ENCODE data around the gene STK32C.

Gene STK32C

DNA sequence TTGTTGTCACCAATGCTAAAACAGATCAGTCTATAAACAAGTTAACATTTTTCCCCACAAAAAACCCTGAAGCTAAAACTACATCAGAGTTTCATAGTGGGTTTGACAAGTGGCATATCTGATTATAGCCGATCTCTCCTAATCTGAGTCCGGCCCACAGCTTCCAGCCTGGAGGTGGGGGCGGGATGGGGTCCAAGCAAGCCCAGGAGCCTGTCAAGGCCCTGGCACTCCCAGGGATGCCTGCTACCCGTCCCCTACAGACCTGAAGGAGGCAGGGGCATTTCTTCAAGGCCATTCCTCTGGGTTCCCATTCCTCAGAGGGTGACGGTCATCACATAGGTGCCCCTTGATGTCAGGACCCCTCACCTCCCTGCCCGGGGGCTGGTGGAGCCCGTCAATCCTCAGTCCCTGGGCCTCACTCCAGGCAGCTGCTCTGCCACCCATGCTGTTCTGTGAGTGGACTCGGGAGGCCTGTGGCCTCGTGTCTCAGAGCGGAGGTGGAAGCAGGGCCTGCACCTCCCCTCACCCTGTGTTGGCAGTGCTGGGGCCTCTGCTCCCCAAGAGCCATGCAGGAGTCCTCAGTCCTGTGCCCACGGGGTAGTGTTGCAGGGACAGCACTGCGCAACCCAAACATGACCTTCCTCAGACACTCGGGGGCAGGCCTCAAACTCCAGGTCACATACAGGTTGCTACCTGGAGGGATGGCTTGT, 112.2 kb downstream of the STK32C start:
- DNase-seq = no peak

DNA sequence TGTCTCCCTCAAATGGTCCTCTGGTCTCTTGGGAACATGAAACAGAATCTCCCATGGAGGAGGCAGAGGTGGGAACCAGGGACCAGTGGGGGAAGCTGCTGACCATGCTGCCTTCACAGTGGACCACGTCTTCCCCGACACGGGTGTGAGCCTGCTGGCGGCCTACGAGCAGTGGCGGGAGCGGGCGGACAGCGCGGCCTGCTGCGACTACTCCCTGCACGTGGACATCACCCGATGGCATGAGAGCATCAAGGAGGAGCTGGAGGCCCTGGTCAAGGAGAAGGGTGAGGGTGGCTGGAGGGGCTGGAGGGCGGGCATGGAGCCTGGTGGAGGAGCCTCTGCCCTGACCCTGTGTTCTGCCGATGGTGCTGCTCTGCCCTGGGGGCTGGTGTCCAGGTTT, 113.0 kb downstream of the STK32C start:
- no peak for DNase-seq

DNA sequence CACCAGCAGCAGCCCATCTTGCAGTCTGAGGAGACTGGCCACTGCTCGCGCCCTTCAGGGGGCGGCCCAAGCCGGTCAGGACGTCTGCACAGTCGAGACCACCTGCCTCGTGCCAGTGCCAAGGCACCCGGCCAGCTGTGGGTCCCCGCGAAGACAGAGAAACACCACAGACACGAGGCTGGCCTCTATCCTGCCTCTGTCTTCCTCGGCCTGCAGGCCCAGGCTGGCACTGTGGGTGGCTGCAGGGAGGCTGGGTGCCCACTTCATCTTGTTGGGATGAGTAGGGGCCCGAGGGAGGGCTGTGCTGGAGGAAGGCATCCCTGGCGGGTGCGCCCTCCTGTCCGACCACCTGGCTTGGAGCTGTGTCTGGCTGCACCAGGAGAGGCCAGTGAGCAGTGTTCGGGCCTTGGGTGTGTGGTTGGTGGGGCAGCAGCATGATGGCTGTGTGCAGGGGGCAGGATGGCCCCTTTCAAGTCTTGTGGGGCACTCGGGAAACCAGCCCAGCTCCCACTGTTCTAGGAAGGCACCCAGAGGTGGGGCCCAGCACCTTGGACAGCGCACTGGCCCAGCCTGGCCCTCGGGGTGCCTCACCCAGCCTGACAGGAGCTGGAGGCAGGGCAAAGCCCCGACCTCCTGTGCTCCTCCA, 113.7 kb downstream of the STK32C start:
- DNase-seq = no peak

DNA sequence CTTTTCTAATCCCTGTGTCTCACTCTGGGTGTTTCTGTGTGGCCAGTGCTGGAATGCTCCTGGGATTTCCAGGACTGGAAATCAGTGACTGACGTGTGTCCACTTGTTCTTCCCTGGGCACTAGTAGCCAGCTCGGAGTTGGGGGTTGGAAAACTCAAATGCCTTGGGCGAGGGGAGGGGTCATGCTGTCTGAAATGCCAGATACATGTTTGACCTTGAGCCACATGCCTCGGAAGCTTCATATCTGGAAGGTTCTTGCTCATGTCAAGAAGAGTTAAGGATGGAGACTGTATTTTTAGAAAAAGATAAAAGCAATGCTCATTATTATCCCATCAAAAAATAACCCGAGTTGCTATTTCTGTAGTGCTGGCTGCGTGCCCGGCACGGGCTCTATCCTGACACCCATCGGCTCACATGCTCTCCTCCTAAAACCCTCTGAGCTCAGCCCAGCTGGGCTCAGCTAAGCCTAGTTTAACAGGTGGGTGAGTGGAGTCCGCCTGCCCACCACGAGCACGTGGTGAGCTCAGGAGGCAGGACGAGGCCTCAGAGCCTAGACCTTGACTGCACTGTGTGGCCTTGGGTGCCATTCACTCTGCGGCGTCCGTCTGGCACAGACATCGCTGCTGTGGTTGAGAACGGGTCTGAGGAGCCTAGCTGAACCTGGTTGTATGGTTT, 114.6 kb downstream of the STK32C start:
- DNase-seq = no peak

DNA sequence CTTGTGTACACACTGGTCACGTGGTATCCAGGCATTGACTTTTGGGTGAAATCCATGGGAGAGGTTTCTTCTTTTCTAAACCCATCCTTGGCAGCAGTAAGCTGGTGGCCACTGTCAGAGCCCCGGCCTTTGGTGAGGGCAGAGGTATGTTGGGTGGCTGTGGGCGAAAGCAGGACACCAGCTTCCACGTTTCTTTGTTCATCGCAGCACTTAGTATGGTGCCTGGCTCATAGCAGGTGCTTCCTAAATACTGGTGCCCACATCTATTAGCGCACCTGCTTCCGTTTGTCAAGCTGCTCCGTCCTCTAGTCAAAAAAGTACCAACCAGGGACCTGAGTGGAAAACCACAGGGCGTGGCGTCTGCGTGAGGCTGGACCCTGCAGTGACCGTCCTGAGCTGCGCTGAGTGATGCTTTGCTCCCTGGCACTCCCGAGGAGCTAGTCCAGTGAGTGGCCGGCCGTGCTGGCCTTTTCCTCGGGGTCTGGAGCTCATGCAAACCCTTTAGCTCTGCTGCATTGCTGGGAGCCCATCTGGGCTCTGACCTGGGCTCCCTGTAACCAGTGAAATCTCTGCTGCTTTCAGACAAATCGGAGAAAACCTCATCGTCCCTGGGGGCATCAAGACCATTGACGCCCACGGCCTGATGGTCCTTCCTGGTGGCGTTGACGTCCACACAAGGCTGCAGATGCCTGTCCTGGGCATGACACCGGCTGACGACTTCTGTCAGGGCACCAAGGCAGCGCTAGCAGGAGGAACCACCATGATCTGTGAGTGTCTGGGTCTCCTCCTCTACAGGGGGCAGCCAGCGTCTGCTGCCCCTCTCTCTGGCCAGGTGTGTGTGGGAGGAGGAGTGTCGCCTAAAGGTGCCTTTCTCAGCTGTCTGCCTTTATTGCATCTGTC, 115.4 kb downstream of the STK32C start:
- no peak for DNase-seq

DNA sequence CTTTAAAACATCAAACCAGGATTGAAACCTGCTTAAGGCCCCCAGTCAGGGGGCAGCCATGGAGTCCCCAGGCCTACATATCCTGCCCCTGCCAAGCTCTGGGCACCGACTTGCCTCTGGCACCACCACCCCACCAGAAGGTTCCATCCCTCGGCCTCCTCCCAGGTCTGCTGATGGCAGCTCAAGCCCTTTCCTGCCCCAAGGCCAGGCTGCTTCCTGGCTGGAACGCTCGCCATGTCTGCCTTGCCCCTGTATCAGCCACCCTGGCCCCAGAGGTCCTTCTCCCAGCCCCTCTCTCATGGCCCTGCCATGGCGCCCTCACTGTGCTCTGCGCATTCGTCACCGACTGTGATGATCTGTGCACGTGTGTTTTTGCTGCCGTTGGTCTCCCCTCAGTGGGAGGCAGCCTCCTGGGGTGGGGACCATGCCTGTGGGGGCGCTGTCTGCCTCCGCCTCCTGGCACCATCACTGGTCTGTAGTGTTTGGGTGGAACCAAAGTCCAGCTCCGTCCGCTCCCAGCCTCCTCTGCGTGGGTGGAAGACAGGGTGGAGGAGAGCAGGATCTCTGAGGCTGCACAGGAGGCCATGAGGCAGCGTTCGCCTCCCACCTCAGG, 117.8 kb downstream of the STK32C start:
- no peak for DNase-seq

DNA sequence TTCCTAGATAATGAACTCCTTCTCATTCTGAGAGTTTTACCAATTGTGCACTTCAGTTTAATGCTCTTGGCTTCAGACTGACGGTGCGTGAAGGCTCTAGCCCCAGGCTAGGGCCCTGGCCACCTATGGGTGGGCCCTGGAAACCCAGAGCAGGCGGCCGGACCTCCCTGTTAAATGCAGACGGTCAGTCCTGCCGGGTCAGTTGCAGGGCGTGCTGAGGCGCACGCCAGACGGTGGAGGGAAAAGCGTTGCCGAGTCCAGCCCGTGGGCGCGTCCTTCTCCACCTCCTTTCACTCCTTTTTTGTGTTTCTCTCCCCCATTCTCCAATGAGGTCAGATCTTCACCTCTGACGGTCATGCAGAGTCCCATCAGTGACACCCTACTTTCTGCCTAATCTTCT, 118.7 kb downstream of the STK32C start:
- no peak for DNase-seq

DNA sequence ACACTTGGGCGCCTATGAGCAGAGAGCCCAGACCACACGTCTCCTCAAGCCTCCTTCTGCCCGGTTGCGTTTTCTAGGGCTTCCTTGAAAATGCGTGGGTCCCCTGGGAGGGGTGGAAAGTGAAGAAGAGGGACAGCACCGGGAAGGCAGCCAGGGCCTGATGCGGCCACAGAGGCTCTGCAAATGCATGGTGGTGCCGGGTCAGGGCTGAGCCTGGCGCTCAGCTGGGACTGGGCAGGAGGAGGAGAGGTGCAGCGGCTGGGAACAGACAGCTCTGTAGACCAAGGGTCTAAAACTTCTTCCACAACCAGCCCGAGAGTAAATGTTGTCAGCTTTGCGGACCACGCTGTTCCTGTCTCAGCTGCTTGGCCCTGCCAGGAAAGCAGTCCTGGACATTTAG, 119.4 kb downstream of the STK32C start:
- DNase-seq = no peak

DNA sequence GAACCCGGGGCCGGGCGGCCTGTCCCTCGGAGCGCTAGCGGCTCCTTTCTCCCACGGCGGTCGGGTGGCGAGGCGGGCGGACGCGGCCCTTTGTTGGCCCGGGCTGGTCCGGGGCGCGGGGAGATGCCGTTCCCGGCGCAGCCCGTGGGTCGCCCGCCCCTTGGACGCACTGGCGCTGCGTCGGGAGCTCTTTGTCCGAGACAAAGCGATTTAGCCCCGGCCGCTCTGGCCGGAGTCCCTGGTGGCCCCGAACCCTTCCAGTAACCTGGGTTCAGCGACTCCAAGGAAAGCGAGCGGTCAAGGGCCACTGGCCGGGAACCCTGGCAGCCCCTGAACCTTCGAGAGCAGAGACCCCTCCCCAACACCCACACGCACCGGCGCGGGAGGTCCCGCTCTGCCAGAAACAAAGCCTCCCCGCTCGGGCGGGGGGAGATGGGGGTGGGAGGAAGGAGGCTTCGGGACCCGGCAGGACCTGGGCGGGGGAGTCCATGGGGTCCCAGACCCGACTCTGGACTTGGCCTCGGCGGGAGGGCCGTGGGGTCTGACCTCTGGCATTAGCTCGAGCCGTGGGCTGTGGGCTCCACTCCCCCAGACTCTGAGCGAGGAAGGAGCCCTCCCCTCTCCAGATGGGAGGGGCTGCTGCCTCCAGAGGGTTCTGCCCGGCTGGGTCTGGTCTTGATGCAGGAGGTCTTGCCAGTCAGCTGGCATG, 120.2 kb downstream of the STK32C start:
- no peak for DNase-seq

DNA sequence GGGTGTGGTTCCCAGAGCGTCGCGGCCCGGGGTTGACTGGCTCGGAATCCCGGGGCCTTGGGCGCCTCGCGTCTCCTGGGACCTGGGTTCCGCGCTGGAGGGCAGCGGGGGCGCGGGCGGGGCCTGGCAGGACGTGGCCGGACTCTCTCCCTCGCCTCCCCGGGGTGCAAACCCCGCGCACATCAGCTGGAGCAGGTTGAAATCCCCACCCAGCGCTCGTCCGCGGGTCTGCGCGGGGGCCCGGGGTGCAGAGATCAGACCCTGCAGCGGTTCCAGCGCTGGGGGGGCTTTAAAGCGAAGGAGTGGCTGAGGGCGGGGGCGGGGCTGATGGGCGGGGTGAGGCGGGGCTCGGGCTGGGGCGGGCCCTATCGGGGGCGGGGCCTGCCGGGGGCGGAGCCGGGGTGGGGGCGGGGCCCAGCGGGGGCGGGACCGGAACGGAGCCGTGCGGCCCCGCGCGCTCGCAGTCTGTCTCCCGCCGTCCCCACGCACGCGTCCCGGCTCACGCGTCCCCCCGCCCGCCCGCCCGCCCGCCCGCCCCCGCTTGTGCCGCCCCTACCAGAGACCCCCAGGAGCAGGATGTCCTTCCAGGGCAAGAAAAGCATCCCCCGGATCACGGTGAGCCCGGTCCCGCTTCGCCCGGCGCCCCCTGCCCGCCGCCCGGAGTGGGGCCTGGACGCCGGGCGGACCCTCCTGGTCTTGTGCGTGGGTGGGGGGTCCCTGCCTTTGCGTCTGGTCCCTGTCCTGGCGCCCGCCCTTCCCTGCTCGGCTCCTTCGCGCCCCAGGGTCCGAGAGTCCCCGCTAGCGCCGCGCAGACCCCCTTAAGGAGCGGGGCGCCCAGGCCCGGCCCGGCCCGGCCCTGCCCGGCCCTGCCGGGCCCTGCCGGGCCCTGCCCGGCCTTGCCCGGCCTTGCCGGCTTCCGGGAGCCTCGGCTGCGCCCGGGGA, 121.0 kb downstream of the STK32C start, which contains the start of gene DPYSL4:
Gene DPYSL4 (plus strand): TSS at position 461 of the 942 bp plus-strand sequence. CDS start 116 bp downstream, at position 577.
- peak; percentile 13 for DNase-seq

DNA sequence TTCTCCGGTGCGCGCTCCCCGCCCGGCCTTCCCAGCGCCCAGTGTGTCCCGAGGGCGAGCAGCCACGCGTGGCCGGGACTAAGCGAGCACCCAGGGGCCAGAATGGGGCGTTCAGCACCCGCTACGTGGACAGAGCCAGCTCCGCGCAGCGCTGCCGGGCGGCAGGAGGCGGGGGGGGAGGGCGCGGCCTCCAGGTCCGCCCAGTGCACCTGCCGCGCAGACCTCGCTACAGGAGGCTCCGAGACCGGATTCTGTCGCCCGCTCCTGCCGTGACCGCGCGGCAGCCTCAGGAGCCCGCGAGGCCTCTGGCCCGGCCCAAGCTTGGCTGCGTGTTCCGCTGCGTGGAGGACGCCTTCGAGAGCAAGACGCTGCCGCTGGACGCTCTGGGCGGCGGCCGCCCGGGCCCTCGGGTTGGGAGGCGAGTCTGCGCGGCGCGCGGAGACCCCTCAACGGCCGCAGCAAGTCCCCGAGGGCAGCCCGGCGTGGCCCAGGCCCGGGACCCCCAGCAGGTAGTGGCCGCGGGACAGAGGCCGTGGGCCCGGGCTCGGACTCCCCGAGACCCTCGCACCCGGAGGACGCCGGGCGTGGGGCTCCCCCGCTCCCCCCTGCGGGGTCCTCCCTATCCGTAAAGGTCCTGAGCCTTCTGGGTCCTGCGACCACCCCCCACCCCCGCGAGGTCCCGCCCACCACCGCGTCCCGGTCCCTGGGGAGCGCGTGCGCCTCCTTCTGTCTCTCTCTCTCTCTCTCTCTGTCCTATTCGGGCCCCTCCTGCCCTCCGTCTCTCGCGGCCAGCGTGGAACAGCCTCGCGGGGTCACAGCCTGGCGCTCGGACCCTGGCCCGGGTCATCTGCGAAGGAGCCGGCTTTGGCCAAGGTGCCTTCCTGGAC, 121.9 kb downstream of the STK32C start:
- DNase-seq = no peak

DNA sequence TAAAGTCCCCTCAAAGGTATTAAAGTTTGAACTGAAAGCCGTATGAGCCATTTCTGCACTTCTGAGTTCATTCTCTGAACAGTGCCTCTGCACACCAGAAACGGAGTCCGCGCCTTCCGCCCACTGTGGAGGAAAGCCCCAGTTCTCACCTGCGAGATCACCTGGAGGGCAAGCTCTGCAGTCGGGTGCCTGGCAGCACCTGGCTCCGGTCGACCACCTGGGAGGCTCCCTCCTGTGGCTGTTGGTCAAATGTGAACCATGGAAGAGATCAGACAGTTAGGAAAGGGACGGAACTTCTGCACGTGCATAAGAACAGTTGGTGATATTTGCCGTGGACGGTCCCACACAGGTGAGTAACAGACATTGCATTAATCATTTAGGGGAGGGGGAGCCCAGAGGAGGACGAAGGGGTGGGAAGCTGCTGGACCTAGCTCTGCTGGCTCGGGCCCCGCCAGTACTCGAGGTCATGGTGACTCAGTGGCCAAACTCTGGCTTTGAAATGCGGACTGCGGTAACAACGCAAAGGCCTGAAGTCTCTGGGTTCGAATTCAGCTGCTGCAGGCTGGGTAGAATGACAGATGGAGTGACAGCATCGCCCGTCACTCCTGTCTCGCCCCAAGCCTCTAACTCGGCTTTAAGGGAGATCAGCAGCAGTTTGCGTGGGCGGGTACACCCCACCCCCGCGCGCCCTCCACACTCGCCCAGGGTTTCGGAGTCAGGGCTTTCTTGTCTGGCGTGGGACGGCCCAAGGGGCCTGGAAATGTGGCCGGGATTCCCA, 122.7 kb downstream of the STK32C start:
- DNase-seq = no peak

DNA sequence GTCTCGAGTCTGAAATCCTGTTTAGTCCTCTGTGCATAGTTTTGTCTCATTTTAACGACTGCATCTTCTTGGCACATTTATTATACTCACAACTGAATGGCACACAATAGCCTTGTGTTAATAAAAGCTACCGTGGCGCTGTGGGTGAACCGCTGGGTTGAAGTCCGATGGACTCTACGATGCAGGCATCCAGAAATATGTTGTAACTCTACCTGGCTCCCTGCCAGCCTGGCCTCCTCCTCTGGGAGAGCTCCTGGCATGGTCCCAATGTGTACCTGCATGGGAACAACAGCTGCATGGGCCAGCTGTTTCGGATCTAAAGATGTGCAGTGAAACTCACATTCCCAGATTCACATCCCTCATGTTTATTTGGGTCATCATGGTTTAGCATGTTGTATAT, 124.7 kb downstream of the STK32C start:
- no peak for DNase-seq

DNA sequence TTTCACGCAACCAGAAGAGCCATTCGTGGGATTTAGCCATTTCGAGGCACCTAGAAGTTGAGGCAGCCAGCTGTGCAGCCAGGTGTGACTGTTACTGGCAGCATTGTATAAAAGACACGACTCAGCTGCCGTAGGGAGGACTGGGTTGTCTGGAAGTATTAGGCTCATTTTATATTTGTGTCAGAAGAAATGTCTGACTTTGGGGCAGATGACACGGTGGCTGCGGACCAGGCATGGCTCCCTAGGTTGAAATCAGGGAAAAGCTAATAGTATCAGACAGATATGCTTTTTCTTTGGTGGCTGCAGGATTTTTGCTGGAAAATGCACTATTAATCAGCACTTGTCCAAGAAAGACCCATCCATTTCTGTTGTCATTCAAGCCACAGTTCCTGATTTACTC, 125.2 kb downstream of the STK32C start:
- no peak for DNase-seq

DNA sequence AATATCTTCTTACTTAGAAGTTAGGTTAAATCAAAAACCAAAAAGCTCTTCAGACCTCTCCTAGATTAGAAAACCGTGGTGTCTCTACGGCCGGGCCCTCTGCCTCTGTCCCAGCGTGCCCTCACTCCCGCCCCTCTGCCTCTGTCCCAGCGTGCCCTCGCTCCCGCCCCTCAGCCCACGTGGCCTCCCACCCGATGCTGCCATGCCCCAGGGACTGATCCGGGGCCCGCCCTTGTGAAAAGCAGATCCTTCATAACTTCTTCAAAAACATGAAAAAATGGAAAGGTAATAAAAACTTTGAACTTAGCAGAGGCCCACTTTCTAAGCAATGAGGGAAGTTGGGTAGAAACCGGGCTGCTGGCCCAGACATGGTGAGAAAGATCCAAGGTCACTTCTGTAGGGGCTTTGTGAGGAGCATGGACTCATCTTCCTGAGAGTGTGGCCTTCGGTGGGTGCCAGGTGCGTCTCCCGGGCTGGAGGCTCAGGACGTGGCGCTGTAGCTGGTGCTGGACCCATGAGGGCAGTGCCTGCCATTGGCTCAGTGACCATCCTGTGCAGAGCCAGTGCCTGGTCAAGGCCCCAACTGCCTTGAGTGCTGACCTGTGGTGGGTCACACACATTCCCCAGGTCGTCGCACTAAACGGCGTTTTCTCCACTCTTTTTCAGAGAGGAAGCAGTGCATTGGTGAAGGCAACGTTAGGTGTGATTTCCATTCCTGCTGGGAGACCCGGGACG, 125.9 kb downstream of the STK32C start:
- no peak for DNase-seq

DNA sequence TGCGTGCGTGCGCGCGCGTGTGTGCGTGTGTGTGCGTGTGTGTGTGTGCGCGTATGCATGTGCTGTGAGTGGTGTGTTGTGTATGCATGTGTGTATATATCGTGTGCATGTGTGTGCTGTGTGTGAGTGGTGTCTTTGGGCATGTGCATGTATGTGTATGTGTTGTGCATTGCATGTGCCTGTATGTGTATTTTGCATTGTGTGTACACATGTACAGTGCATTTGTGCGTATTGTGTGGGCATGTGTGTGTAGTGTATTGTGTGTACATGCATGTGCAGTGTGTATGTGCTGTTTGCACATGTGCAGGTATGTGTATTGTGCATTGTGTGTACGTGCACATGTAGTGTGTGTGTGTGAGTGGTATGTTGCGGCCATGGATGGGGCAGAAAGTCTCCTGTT, 127.0 kb downstream of the STK32C start:
- no peak for DNase-seq

DNA sequence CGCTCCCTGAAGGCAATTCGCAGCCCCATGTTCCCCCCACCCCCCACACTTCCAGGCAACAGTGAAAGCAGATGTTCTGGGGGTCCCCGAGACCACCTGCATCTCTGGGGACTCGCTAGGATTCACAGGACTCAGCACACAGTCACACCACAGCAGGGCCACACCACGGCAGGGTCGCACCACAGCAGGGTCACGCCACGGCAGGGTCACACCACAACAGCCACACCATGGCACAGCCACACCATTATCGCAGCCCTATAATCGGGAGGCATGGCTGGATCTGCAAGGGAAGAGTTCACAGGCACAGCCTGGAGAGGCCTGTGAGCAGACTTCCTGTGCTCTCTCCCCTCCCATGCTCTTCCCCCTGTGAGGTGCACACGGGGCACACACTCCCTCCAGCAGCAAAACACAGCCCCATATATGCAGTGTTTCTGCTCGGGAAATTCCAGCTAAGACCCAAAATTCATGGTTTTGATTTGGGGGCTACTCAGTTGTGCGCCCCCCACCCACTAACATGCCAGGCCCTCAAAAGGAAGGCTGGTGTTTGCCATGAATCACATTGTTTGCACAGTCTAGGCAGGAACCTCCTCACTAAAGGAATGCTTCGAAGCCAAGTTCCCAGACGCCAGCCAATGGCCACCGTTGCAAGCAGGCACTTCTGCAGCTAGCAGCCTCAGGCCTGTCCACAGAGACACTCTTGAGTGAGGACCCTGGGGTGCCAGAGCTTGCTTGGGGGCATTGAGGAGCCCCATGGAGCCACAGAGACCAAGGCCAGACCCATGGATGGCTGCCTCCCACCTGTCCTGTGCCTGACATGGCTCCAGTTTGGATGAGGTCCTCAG, 128.0 kb downstream of the STK32C start:
- no peak for DNase-seq
